Renal cortex interstitium (tissue), 11 donors: ENCODE results near the gene DDX5. TPM values are rescaled to one million over a fixed set of nuclear protein-coding genes. Genes with fewer than 3 reads are reported as not detected.
"Not testable (repeated sequence)": the region's sequence is repeated elsewhere in the genome, so short reads cannot be mapped to it uniquely, and the experiment has no call there.

Experiments used
- DNase-seq, 11 donors: peaks; one replicate each; pipeline ENCODE4 v3.0.0-alpha.2; 2013; ENCODE audit warnings: low read depth in 9 of 11, low spot score in 4 of 11; ENCODE audit errors: extremely low read depth in 1 of 11
- polyA plus RNA-seq, 3 donors: library from polyadenylated mRNA; unstranded; fragments of 120-200 nt; gene quantifications; one replicate each; pipeline ENCODE4 v1.2.1, GENCODE V29; 2013; ENCODE audit not compliant: insufficient read length in 3 of 3

DDX5 gene
- polyA plus RNA-seq, 3 donors: 753 to 939 (median 768) TPM

DNA sequence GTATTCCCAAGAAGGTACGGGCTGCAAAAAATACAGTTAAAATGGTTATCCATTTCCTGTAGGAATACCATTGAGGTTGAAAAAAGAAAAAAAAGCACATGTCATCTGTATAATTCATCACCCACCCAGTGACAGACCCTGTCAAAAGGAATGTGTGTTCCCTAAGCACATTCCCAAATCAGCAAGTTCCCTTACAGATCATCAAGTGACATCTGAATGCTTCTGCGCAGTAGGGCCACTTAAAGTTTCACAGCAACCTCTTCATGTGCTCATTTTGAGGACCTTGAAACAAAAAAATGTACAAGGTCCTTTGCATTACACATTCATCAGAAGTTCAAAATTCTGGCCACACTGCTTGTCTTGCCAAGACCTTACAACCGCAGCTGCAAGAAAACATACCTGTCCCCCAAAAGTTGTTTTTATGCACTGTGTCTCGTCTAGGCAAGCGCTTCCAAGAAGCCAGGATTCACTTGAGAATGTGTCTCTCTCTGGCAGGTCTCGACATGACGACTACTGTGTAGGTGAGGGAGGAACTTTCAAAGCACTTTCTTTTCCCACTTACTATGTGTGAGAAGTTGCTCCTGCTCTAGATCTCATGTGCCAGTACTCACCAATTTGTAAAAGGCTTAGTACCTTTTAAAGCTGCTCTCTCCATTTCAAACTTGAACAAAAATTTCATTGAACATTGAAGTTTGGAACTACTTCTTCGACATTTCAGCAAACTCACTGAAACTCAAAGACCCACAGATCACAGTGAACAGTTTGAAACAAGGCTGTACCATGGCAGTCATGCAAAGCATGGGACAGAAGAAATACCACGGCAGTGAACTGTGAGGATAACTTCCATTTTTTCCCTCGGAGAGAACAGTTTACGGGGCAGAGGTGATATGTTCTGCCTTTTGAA lies 5.0 kb downstream of the DDX5 start:
- DNase-seq: no peak

GRCh38 chr17:64500487-64500859 lies 5.6 kb downstream of the DDX5 start:
- no peak for DNase-seq

GRCh38 chr17:64499805-64500486 lies 6.1 kb downstream of the DDX5 start:
- no peak for DNase-seq

DNA sequence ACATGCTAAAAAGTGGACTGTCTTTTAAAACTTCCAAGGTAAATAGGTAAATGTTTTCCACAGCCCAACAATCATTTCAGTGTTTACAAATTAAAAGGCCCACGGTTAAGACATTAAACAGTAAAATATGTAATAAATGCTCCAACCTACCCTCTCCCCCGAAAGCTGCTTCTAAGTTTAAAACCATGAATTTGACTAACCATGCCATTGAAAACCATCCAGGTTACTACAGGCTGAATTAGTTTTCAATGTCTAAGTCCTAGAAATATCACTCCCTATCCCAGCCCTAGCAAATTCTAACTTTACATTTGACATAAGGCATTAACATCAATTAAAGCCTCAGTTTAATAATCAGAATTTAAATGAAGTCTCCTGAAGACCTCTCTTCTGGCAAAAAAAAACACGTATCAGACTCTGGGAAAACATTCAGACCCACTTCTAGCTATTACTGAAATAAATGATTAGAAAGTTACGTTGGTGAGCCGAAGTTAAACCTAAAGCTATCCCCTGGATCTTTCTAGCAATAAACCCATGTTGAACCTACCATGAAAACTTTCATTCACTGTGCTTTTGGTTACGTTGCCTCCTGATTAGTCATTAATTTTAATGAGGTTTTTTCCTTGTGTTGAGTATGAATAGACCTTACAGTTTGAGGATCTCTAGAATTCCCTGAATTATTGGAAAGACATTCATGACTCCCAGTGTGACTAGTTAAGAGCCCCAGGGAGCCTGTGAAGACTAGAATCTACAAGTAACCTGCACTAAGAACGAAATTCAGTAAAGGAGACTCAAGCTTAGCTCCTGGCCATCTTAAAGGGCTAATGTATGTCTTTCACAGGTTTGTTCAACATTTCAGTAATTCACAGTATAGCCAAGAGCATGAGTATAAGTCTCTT lies 7.5 kb downstream of the DDX5 start:
- no peak for DNase-seq

- DNase-seq: no peak
These were observed 8.5 kb downstream of the DDX5 start for GRCh38 chr17:64497565-64498035.

DNA sequence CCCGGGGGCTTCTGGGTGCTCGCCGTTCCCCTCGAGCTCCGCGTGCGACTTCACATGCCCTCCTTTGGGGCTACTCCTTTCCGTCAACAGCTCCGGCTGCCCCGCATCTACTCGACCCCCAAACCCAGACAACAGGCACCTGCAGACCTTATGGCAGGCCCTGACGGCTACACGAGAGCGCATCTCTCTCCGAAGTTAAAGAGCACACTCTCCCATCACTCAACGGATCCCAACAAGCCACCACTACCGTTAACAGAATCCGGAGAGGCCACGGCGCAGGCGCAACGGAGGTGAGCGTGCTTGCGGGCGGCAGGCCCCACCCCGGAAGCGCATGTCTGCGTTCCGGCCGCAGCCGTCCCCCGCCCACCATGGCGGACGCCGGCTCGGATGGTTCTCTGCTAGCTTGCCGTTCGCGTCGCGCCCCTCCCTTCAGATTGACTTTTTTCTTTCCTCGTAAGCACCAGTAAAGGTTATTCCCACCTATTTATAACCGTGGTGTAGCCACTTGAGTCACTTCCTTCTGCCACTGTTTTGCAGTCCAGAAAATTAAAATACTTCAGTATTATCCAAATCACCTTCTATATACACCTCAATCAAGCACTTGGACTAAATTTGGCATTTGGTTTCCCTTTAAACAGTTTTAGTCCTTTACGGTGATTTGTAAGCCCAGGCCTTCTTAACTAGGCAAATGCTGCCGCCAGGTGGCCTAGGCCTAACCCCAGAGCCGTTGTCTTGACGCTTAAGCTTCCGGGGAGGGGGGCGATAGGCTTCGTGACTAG lies 9.1 kb downstream of the DDX5 start, which contains the start of gene POLG2:
TSS of gene POLG2 (minus strand) at position 269 of the 779 bp plus-strand sequence. CDS start at position 183, 86 bp downstream.
- peak; percentile 73 to 90 (median 85) for DNase-seq

DNA sequence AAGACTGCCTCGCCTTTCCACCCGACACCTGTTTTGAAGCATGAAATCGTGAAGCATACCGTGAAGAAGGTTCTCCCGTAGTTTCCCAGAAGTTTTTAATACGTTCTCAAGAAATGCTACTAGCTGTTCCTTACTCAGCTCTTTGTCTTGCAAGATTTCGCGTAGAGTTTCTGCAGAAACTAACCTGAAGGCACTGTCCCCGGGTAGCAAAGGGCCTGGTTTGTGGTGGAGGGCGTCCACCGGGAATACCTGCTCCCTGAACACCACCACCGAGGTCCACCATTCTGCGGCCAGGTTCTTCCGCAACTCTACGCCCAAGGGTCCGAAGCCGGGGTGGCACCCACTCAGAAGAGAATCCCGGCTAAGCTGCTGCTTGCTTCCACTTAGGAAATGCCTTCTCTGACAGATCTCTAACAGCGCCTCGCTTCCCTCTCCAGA lies 9.7 kb downstream of the DDX5 start:
- DNase-seq: peak in 1 of 11 donors; percentile 13

GRCh38 chr17:64495300-64495699 lies 10.8 kb downstream of the DDX5 start:
- not testable (repeated sequence) for DNase-seq

DNA sequence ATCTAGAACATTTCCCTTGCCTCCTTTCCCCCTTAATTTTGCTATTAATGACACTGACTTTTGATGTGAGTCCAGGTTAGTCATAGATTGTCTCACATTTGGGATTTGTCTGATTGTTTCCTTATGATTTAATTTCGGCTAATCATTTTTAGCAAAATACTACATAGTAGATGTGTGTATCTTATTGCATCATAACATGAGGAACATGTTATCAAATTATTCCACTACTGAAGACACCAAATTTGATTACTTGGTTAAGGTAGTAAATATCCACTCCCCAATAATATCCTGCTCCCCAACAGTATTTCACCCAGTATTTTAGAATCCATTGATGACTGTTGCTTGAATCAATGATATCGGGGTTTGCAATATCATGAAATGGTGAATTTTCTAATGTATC lies 12.0 kb downstream of the DDX5 start:
- no peak for DNase-seq

GRCh38 chr17:64492481-64493109 lies 13.5 kb downstream of the DDX5 start:
- DNase-seq: no peak

GRCh38 chr17:64491994-64492393 lies 14.1 kb downstream of the DDX5 start:
- no peak for DNase-seq

GRCh38 chr17:64491034-64491860 lies 14.8 kb downstream of the DDX5 start:
- DNase-seq: no peak

DNA sequence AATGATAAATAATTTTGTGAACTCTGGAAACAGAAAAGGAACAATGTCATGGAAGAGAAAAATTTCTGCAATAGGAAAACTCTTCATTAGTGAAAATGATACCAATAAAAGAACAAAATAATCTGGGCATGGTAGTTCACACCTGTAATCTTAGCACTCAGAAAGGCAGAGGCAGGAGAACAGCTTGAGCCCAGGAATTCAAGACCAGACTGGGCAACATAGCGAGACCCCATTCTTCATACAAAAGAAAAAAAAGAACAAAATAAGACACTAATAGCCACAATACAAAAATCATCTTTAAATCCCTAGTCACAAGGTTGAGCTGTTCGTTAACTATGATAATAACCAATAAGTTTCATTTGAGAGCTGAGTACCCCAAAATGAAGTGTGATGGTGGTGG lies 17.8 kb downstream of the DDX5 start:
- no peak for DNase-seq

DNA sequence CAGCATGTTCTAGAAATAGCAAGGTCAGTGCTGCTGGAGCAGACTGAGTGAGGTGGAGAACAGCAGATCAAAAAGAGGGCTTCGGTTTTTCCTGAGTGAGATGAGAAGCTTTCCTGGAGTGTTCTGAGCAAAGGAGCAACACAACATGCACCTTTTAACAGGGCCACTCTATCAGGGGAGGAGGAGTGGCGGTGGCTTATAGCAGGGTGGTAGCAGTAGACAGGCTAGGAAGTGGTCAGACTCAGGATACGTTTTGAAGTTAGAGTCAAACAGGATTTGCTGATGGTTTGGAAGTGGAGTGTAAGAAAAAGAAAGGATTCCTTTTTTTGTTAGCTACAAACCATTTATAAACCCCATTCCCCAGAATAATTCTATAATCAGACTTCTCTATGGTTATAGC lies 21.7 kb downstream of the DDX5 start:
- no peak for DNase-seq

- DNase-seq: no peak
These were observed 25.1 kb downstream of the DDX5 start for GRCh38 chr17:64480951-64481350.

- no peak for DNase-seq
These were observed 28.2 kb downstream of the DDX5 start for GRCh38 chr17:64477849-64478248.

- no peak for DNase-seq
These were observed 33.5 kb downstream of the DDX5 start for GRCh38 chr17:64472564-64472963.
